GM03348 (cell line): ENCODE results near the gene SLC9C2.
"Not testable (repeated sequence)": the region's sequence is repeated elsewhere in the genome, so short reads cannot be mapped to it uniquely, and the experiment has no call there.

ENCODE experiments used
- DNase-seq: peaks from one replicate; pipeline ENCODE4 v3.0.0; 2012; ENCODE audit warnings: low spot score

Gene SLC9C2

GRCh38 chr1:173603056-173603591, at the start of gene SLC9C2:
SLC9C2 (minus strand) TSS chr1:173603072; CDS start chr1:173601776, 1,296 bp downstream.
- DNase-seq = peak; percentile 5

DNA sequence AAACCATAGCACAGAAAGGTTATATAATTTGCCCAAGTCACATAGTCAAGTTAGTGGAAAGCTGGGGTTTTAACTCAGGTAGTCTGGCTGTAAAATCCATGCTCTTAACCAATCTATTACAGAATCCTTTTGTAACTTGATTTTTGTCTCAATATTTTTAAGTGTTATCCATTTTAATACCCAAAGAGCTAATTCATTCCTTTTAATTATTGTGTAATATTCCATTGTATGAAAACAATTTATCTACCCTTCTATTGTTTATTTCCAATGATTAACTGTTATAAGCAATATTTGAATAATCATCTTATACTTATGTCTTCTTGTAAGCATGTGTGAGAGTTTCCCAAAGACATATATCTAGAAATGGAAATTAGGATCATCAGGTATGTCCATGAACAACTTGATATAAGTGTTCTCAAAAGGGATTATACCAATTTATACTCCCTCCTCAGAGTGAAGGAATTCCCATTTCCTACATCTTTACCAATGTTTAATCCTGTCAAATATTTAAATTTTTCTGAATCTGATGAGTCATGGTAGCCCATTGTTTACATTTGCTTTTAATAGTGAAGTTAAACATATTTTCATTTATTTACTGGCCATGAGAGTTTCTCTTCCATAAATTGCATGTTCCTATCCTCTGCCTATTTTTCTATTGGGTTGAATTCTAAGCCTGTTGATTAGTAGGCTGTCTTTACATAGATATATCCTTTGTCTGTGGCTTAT, 46.2 kb upstream of the SLC9C2 start:
- DNase-seq = no peak

- DNase-seq = no peak
Measured at GRCh38 chr1:173646656-173647055, 43.8 kb upstream of the SLC9C2 start.

GRCh38 chr1:173642450-173643139, 39.7 kb upstream of the SLC9C2 start:
- DNase-seq = not testable (repeated sequence)

GRCh38 chr1:173639102-173639501, 36.2 kb upstream of the SLC9C2 start:
- no peak for DNase-seq

- no peak for DNase-seq
Measured at GRCh38 chr1:173638043-173639021, 35.5 kb upstream of the SLC9C2 start.

DNA sequence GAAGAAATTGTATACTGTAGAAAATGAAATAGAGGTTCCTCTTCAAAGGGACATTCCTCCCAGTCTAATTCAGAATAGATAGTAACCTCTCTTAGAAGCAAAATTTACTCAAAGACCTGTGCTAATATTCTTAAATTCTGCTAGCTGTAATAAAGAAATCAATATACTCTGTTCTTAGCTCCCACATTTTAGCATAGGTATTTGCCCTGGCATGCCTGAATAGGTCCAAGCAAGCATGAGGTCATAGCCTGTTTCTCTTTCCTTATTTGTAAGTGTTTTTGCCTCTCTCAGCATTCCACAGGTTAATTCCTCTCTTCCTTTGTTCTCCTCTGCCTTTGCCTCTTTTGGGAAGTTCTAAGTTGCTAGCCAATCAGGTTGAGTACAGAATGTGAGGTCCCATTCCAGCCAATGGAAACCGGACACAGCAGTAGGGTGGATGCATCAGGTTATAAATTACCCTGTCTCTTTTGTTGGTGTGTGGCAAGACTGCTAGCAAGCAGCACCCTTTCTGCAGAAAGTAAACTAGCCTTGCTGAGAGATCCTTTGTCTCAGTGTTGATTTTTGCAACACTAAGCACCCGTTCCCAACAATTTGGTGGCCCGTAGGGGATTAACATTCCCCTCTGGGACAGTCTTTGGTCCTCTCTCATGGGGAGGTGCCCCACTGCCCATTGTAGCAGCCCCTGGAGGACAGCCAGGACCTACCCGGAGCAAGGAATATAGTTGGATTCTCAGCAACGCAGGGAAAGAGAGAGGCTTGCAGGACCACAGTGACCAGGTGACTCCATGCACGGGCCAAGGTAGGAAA, 34.6 kb upstream of the SLC9C2 start:
- DNase-seq = not testable (repeated sequence)

DNA sequence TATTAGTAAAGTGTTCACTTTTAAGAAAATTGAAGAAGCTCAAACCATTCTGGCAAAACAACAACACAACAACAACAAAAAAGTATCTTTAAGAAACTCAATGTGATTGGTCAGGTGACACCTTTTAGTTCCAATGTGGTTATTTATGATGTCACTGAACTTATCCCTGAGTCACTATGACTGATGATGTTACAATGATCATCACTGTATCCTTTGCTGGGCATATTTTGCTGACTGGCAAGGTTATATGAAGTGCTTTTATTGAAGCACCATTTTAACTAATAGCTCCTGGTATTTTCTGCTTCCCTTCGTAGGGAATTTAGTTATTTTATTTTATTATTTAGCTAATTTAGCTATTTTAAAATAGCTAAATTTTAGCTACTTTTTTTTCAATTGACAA, 32.2 kb upstream of the SLC9C2 start, which contains the start of gene TEX50:
TEX50 (plus strand) TSS at position 223 of the 400 bp plus-strand sequence. CDS start 184 bp downstream, outside the sequence.
- no peak for DNase-seq

DNA sequence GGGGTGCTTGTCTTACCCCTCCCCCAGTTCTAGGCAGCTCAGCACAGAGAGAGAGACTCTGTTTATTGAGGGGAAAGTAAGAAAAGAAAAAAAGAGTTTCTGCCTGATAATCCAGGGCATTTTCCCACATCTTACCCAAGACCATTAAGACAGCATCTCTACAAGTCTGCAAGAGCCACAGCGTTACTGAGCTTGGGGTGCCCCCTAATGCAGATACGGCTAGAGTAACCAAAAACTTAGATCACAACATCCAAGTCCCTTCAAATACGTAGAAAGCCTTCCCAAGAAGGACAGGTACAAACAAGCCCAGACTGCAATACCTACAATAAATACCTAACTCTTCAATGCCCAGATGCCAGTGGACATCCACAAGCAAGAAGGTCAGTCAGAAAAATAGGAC, 26.0 kb upstream of the SLC9C2 start:
- DNase-seq = no peak

DNA sequence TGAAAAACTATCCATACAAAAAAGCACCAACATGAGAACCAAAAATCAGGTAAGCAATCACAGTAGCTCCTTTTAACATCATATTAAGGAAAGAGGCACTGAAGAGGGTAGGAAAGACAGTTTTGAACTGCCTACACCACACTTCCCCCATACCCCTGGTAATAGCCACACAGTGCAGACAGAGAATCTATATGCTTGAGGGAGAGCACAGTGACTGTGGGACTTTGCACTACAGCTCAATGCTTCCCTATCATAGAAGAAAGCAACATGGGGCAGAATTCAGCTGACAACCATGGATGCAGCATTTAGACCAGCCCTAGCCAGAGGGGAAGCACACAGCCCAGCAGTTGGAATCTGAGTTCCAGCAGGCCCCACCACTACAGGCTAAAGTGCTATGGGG, 24.4 kb upstream of the SLC9C2 start:
- DNase-seq = no peak

DNA sequence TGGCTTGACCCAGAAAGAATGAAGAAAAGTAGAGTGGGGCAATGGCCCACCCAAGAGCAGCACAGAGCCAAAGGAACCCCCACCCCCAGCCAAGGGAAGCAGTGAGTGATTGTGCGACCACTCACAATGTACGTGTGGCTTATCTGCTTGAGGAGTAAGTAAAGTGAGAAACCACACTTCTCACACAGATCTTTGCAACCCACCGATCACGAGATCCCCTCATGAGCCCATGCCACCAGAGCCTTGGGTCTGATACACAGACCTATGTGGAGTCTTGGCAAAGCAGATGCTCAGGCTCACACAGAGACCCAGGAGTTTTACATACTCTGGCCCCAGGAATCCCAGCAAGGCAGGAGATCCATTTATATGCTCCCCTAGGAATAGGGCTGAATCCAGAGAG, 14.0 kb upstream of the SLC9C2 start:
- DNase-seq = no peak

GRCh38 chr1:173613086-173613485, 10.2 kb upstream of the SLC9C2 start:
- not testable (repeated sequence) for DNase-seq

GRCh38 chr1:173608503-173609216, 5.8 kb upstream of the SLC9C2 start:
- no peak for DNase-seq

- no peak for DNase-seq
Measured at GRCh38 chr1:173601588-173601987, 1.3 kb downstream of the SLC9C2 start.

DNA sequence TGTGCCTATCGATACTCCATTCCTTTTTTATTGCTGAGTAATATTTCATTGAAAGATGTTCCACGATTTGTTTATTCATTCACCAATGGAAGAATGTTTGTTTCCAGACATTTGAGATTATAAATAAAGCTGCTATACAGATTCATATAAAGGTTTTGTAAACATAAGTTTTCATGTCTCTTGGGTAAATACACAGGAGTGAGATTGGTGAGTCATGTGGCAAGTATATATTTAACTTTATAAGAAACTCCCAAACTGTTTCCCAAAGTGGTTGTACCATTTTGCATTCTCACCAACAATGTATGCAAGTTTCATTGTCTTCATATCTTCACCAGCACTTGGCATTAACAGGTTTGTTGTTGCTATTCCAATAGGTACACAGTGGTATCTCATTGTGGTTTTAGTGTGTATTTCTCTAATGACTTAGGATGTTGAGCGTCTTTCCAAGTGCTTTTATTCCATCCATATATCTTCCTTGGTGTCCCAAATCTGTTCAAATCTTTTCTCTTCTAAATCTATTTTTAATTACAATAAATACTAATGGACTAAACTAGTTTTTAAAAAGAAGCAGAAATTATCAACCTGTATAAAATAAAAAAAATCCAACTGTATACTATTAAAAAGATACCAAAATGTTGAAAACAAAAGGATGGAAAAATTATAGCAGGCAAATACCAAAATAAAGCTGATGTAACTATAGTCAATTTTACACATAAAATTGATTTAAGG, 6.6 kb downstream of the SLC9C2 start:
- DNase-seq = no peak

DNA sequence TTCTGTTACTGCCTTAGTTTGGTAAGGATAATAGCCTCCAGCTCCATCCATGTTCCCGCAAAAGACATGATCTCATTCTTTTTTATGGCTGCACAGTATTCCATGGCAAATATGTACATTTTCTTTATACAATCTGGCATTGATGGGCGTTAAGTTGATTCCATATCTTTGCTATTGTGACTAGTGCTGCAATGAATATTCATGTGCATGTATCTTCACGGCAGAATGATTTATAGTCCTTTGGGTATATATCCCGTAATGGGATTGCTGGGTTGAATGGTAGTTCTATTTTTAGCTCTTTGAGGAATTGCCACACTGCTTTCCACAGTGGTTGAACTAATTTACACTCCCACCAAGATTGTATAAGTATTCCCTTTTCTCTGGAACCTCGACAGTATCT, 11.7 kb downstream of the SLC9C2 start:
- DNase-seq = not testable (repeated sequence)

GRCh38 chr1:173590557-173590956, 12.3 kb downstream of the SLC9C2 start:
- no peak for DNase-seq

DNA sequence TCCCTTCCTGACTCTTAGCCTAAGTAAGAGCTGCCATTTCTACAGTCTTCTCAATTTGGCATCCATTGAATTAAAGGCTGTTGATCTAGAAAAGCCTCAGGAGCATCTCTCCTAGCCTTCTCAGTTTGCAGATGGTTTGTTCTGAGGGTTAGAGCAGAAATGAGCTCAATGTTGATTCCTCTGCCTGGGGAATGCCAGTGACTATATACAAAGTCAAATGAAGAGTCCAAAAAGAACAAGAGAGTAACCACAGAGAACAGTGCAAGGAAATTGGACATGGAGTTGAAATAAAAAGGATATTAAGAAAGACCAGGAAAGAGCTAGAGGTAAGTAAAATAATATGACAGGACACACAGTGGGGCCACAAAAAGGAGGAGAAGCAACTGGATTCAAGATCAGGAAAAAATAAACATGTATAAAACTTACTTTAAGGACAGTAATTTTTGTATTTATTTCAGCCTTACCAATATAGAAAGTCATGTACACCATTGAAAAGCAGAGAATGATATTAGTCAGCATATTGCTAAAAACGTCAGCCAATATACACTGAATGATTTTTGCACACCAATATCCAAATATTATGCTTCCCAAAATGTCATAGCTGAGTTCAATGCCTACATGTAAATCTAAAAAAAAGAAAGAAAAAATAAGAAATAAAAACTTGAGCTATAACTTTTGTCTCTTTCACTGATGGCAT, 21.3 kb downstream of the SLC9C2 start:
- DNase-seq = no peak

DNA sequence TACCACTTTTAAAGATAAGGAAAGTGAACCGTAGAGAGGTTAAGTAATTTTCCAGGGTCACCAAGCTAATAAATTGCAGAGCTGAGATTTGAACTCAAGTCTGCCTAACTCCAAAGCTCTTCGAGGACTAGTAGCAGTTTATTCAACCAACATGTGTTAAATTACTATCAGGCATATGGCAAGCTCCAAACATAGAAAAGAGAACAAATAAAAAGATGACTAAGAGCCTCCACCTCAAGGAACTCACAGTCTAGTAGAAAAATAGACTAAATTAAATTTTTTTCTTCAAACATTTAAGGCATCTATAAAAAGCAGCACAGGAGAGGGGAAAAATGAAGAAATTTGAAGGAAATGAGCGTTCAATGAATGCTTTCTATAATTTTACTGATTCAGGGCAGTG, 22.2 kb downstream of the SLC9C2 start:
- no peak for DNase-seq
